Measurements from ENCODE around the gene BMP6. TPM values are rescaled to one million over a fixed set of nuclear protein-coding genes. Genes with fewer than 3 reads are reported as not detected.

BMP6 gene
- polyA plus RNA-seq, 1 donor from 2014 or later, result 2.4 TPM

DNA sequence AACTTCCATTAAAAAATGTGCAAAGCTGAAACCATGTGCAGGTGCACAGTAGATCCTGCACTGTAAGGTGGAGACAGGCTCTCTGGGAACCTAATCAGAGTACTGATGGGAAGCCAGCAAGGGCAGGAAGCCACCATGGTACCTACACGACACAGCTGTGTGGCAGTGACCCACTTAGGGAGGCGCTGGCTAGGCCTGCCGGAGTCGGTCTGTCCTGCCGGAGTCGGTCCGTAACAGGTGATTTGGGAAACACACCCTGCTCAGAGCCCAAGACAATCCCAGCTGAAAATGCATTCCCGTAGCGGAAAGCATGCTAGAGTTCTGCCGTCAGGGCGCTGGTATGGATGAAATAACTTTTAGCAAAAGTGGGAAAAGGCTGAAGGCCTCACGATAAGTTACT is 167.4 kb downstream of the BMP6 start:
- H4K20me1 ChIP-seq (ENCODE audit: insufficient read depth), result no peaks in the 10 kb centered on the region
- no peak overlapping the region for H3K9ac ChIP-seq (ENCODE audit: low read length)
- no peaks in the 10 kb centered on the region for H3K79me2 ChIP-seq (replicated peaks; ENCODE audit: insufficient read depth, low read length)
- no peaks in the 10 kb centered on the region for H3K9me3 ChIP-seq (ENCODE audit: low read length)
- no peak for TF ChIP-seq MXI1 (conservative IDR thresholded peaks at IDR 0.05; ENCODE audit: poor library complexity, severe bottlenecking)
- TF ChIP-seq, protein P1, sequence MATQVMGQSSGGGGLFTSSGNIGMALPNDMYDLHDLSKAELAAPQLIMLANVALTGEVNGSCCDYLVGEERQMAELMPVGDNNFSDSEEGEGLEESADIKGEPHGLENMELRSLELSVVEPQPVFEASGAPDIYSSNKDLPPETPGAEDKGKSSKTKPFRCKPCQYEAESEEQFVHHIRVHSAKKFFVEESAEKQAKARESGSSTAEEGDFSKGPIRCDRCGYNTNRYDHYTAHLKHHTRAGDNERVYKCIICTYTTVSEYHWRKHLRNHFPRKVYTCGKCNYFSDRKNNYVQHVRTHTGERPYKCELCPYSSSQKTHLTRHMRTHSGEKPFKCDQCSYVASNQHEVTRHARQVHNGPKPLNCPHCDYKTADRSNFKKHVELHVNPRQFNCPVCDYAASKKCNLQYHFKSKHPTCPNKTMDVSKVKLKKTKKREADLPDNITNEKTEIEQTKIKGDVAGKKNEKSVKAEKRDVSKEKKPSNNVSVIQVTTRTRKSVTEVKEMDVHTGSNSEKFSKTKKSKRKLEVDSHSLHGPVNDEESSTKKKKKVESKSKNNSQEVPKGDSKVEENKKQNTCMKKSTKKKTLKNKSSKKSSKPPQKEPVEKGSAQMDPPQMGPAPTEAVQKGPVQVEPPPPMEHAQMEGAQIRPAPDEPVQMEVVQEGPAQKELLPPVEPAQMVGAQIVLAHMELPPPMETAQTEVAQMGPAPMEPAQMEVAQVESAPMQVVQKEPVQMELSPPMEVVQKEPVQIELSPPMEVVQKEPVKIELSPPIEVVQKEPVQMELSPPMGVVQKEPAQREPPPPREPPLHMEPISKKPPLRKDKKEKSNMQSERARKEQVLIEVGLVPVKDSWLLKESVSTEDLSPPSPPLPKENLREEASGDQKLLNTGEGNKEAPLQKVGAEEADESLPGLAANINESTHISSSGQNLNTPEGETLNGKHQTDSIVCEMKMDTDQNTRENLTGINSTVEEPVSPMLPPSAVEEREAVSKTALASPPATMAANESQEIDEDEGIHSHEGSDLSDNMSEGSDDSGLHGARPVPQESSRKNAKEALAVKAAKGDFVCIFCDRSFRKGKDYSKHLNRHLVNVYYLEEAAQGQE (IDR thresholded peaks at IDR 0.05; ENCODE audit: borderline replicate concordance), result no peak
- TF ChIP-seq RAD21 (conservative IDR thresholded peaks at IDR 0.05), result no peak
- TF ChIP-seq EZH2 (IDR thresholded peaks at IDR 0.05; ENCODE audit: borderline replicate concordance, insufficient read depth, low read length, poor library complexity, severe bottlenecking), result no peak
- TF ChIP-seq, protein P2, sequence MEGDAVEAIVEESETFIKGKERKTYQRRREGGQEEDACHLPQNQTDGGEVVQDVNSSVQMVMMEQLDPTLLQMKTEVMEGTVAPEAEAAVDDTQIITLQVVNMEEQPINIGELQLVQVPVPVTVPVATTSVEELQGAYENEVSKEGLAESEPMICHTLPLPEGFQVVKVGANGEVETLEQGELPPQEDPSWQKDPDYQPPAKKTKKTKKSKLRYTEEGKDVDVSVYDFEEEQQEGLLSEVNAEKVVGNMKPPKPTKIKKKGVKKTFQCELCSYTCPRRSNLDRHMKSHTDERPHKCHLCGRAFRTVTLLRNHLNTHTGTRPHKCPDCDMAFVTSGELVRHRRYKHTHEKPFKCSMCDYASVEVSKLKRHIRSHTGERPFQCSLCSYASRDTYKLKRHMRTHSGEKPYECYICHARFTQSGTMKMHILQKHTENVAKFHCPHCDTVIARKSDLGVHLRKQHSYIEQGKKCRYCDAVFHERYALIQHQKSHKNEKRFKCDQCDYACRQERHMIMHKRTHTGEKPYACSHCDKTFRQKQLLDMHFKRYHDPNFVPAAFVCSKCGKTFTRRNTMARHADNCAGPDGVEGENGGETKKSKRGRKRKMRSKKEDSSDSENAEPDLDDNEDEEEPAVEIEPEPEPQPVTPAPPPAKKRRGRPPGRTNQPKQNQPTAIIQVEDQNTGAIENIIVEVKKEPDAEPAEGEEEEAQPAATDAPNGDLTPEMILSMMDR (IDR thresholded peaks at IDR 0.05; ENCODE audit: poor library complexity, severe bottlenecking), result no peak
- no peak for TF ChIP-seq POLR2AphosphoS5 (IDR thresholded peaks at IDR 0.05)
- TF ChIP-seq SMC3 (conservative IDR thresholded peaks at IDR 0.05; ENCODE audit: poor library complexity), result no peak
- no peak for TF ChIP-seq TAF1 (IDR thresholded peaks at IDR 0.05; ENCODE audit: low read depth)
- TF ChIP-seq EP300 (conservative IDR thresholded peaks at IDR 0.05; ENCODE audit: poor library complexity, severe bottlenecking), result no peak
- no peaks in the 10 kb centered on the region for H3K9me2 ChIP-seq (ENCODE audit: insufficient read depth, low read length)
- no peak overlapping the region for H2AFZ ChIP-seq (ENCODE audit: low read depth, low read length)
- H3K36me3 ChIP-seq (ENCODE audit: insufficient read depth, low read length), result no peaks in the 10 kb centered on the region
- no peak overlapping the region for H3K4me3 ChIP-seq (ENCODE audit: low read length)
- no peak overlapping the region for H3K27ac ChIP-seq (ENCODE audit: low read length)
- no peaks in the 10 kb centered on the region for H3F3A ChIP-seq (ENCODE audit: insufficient read depth, low read length, poor library complexity, severe bottlenecking)
- no peaks in the 10 kb centered on the region for H3K27me3 ChIP-seq (ENCODE audit: insufficient read depth, low read depth, low read length)
- H3K4me2 ChIP-seq (ENCODE audit: low read length), result no peak overlapping the region

DNA sequence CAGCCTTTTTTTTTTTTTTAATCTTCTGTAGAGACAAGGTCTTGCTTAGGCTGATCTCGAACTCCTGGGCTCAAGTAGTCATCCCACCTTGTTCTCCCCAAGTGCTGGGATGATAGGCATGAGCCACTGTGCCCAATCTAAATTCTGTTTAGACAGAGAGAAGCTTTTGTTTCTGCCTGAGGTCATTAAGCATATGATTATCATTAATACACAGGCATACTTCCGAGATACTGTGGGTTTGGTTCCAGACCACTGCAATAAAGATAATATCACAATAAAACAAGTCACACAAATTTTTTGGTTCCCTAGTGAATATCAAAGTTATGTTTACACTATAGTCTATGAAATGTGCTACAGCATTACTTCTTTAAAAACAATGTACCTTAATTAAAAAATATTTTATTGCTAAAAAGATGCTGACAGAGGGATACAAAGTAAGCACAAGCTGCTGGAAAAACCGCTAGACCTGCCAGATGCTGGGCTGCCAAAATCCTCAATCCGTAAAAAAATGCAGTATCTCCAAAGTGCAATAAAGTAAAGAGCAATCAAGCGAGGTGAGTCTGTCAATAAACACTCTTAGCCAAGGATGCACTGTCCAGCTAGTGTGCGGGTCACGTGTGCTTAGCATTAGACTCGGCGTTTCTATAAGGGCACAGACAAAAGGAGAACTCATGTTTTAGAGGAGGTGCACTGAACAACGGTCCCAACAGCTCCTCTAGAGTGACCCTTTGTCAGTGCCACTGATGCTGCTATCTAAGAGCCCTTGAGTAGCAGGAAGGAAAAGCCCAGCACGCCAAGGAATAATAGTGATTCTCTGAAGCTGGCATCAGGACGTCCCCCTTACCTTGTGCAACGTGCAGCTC is 168.6 kb downstream of the BMP6 start:
- no peak overlapping the region for H3K27ac ChIP-seq (ENCODE audit: low read length)
- no peaks in the 10 kb centered on the region for H3K79me2 ChIP-seq (replicated peaks; ENCODE audit: insufficient read depth, low read length)
- no peak overlapping the region for H3K4me2 ChIP-seq (ENCODE audit: low read length)
- no peaks in the 10 kb centered on the region for H4K20me1 ChIP-seq (ENCODE audit: insufficient read depth)
- no peaks in the 10 kb centered on the region for H3K27me3 ChIP-seq (ENCODE audit: insufficient read depth, low read depth, low read length)
- H3K36me3 ChIP-seq (ENCODE audit: insufficient read depth, low read length), result no peaks in the 10 kb centered on the region
- no peak overlapping the region for H3K4me3 ChIP-seq (ENCODE audit: low read length)
- TF ChIP-seq SMC3 (conservative IDR thresholded peaks at IDR 0.05; ENCODE audit: poor library complexity) (no peak), EZH2 (IDR thresholded peaks at IDR 0.05; ENCODE audit: borderline replicate concordance, insufficient read depth, low read length, poor library complexity, severe bottlenecking) (no peak), RAD21 (conservative IDR thresholded peaks at IDR 0.05) (no peak), MXI1 (conservative IDR thresholded peaks at IDR 0.05; ENCODE audit: poor library complexity, severe bottlenecking) (no peak), POLR2AphosphoS5 (IDR thresholded peaks at IDR 0.05) (no peak), EP300 (conservative IDR thresholded peaks at IDR 0.05; ENCODE audit: poor library complexity, severe bottlenecking) (no peak), TAF1 (IDR thresholded peaks at IDR 0.05; ENCODE audit: low read depth) (no peak)
- TF ChIP-seq, protein P2 (IDR thresholded peaks at IDR 0.05; ENCODE audit: poor library complexity, severe bottlenecking), result no peak
- TF ChIP-seq, protein P1 (IDR thresholded peaks at IDR 0.05; ENCODE audit: borderline replicate concordance), result no peak
- no peaks in the 10 kb centered on the region for H3F3A ChIP-seq (ENCODE audit: insufficient read depth, low read length, poor library complexity, severe bottlenecking)
- H3K9ac ChIP-seq (ENCODE audit: low read length), result no peak overlapping the region
- no peaks in the 10 kb centered on the region for H3K9me3 ChIP-seq (ENCODE audit: low read length)
- H2AFZ ChIP-seq (ENCODE audit: low read depth, low read length), result no peak overlapping the region
- H3K9me2 ChIP-seq (ENCODE audit: insufficient read depth, low read length), result no peaks in the 10 kb centered on the region

All from neural cell (in vitro differentiated cells).